Mesothelial cell of epicardium (in vitro differentiated cells): ENCODE results near the gene KCNJ14. TPM values are rescaled to one million over a fixed set of nuclear protein-coding genes. Genes with fewer than 3 reads are reported as not detected.
"Not testable (repeated sequence)": the region's sequence is repeated elsewhere in the genome, so short reads cannot be mapped to it uniquely, and the experiment has no call there.

Source experiments
- DNase-seq, 2 experiments: peaks; one replicate each; pipeline ENCODE4 v3.0.0; 2021; ENCODE audit warnings: low spot score in 2 of 2; ENCODE audit not compliant: unreplicated experiment in 2 of 2
- H3K27ac Mint-ChIP-seq: 2 replicates; pipeline ENCODE4 v1.8.0; 2021; ENCODE audit warnings: mixed read lengths
- H3K27me3 Mint-ChIP-seq: 2 replicates; pipeline ENCODE4 v1.8.0; 2021; ENCODE audit warnings: low read depth, mixed read lengths
- H3K36me3 Mint-ChIP-seq: 2 replicates; pipeline ENCODE4 v1.8.0; 2021; ENCODE audit warnings: mixed read lengths
- H3K4me1 Mint-ChIP-seq: 2 replicates; pipeline ENCODE4 v1.8.0; 2021; ENCODE audit warnings: mixed read lengths
- H3K4me3 Mint-ChIP-seq: 2 replicates; pipeline ENCODE4 v1.8.0; 2021; ENCODE audit warnings: mild to moderate bottlenecking, moderate library complexity, mixed read lengths
- H3K9me3 Mint-ChIP-seq: 2 replicates; pipeline ENCODE4 v1.8.0; 2021; ENCODE audit warnings: mixed read lengths
- total RNA-seq: library from RNA; stranded (reverse); gene quantifications from 3 replicates; pipeline ENCODE4 v1.2.1, GENCODE V29; 2021
- TF ChIP-seq, protein P1 (sequence below): fragments of 200-600 bp; sonication (generic); IDR thresholded peaks from one replicate; pipeline ENCODE4 v1.5.0; 2021; ENCODE audit warnings: antibody characterized with exemption; ENCODE audit not compliant: unreplicated experiment

Gene KCNJ14
- total RNA-seq, 1 donor from 2014 or later = 2.7 TPM

- Mint-ChIP-seq H3K9me3 (no peaks in the 10 kb centered on the region), H3K4me1 (peaks cover 9% of the 10 kb centered on the region), H3K4me3 (no peak overlapping the region)
These were observed 26.7 kb downstream of the KCNJ14 start for GRCh38 chr19:48481846-48482639.

GRCh38 chr19:48483301-48483700, 27.9 kb downstream of the KCNJ14 start:
- peaks cover 12% of the 10 kb centered on the region for H3K4me1 Mint-ChIP-seq
- DNase-seq = no peak
- H3K9me3 Mint-ChIP-seq = no peaks in the 10 kb centered on the region
- no peak overlapping the region for H3K4me3 Mint-ChIP-seq
- TF ChIP-seq, protein P1, sequence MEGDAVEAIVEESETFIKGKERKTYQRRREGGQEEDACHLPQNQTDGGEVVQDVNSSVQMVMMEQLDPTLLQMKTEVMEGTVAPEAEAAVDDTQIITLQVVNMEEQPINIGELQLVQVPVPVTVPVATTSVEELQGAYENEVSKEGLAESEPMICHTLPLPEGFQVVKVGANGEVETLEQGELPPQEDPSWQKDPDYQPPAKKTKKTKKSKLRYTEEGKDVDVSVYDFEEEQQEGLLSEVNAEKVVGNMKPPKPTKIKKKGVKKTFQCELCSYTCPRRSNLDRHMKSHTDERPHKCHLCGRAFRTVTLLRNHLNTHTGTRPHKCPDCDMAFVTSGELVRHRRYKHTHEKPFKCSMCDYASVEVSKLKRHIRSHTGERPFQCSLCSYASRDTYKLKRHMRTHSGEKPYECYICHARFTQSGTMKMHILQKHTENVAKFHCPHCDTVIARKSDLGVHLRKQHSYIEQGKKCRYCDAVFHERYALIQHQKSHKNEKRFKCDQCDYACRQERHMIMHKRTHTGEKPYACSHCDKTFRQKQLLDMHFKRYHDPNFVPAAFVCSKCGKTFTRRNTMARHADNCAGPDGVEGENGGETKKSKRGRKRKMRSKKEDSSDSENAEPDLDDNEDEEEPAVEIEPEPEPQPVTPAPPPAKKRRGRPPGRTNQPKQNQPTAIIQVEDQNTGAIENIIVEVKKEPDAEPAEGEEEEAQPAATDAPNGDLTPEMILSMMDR = no peak
- H3K27ac Mint-ChIP-seq = peak overlapping the region; percentile 83
- no peaks in the 10 kb centered on the region for H3K27me3 Mint-ChIP-seq
- peaks cover 18% of the 10 kb centered on the region for H3K36me3 Mint-ChIP-seq

More at GRCh38 chr19:48481846-48482639, 26.7 kb downstream of the KCNJ14 start:
- TF ChIP-seq, protein P1 = no peak
- DNase-seq = no peak
- peak overlapping the region; percentile 50 for H3K27ac Mint-ChIP-seq
- no peaks in the 10 kb centered on the region for H3K27me3 Mint-ChIP-seq
- peaks cover 18% of the 10 kb centered on the region for H3K36me3 Mint-ChIP-seq

GRCh38 chr19:48484247-48484893, 29.0 kb downstream of the KCNJ14 start:
- Mint-ChIP-seq H3K4me3 (no peak overlapping the region), H3K27ac (peak overlapping the region; percentile 15), H3K27me3 (no peaks in the 10 kb centered on the region), H3K9me3 (no peaks in the 10 kb centered on the region), H3K36me3 (peaks cover 15% of the 10 kb centered on the region), H3K4me1 (peaks cover 14% of the 10 kb centered on the region)
- TF ChIP-seq, protein P1 = no peak
- DNase-seq = no peak

GRCh38 chr19:48484931-48485612, 29.7 kb downstream of the KCNJ14 start:
- H3K4me3 Mint-ChIP-seq = no peak overlapping the region
- H3K9me3 Mint-ChIP-seq = no peaks in the 10 kb centered on the region
- no peaks in the 10 kb centered on the region for H3K27me3 Mint-ChIP-seq
- H3K27ac Mint-ChIP-seq = no peak overlapping the region
- TF ChIP-seq, protein P1 = no peak
- DNase-seq = no peak
- peaks cover 9% of the 10 kb centered on the region for H3K36me3 Mint-ChIP-seq
- H3K4me1 Mint-ChIP-seq = peaks cover 14% of the 10 kb centered on the region

- H3K4me3 Mint-ChIP-seq, H3K9me3 Mint-ChIP-seq, H3K27me3 Mint-ChIP-seq, H3K36me3 Mint-ChIP-seq, H3K27ac Mint-ChIP-seq, DNase-seq: not testable (repeated sequence)
- H3K4me1 Mint-ChIP-seq = peaks cover 22% of the 10 kb centered on the region
These were observed 31.3 kb downstream of the KCNJ14 start for GRCh38 chr19:48486706-48487105.

DNA sequence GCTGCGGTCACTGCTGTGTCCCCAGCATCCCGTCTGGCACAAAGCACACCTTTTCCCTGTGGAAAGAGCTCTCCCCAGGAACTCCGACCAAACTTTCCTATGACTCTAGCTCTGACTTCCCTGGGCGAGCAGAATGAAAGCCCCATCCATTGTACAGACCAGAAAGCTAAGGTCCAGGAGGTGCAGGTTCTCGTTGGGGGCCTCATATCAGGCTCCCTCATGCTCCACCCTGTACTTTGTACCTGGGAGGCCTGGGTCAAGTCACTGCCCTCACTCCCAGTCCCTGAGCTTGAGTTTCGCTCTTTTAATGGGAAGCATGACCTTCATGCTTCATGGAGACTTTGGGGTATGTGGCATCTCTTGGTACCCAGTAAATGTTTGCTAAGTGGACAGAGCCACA, 32.2 kb downstream of the KCNJ14 start:
- Mint-ChIP-seq H3K27ac (no peak overlapping the region), H3K9me3 (no peaks in the 10 kb centered on the region), H3K4me3 (no peak overlapping the region), H3K27me3 (peaks cover 6% of the 10 kb centered on the region), H3K36me3 (peaks cover 9% of the 10 kb centered on the region), H3K4me1 (peaks cover 29% of the 10 kb centered on the region)
- no peak for DNase-seq
- TF ChIP-seq, protein P1 = no peak
